Transverse colon (tissue), 4 donors: ENCODE measurements around the gene PPM1L.

ENCODE experiments used
- POLR2A ChIP-seq: fragments of 450-650 bp; IDR thresholded peaks from one replicate; pipeline ENCODE4 v1.6.1; 2016; ENCODE audit warnings: antibody characterized with exemption, mild to moderate bottlenecking, moderate library complexity
- POLR2AphosphoS5 ChIP-seq, 3 donors: sonication (generic); formaldehyde crosslinking; IDR thresholded peaks; one replicate each; pipeline ENCODE4 v1.6.1; 2016; ENCODE audit warnings: antibody characterized with exemption in 3 of 3
- TF ChIP-seq, protein P1 (sequence below), 5 experiments: fragments of 200-600 bp in 3 of 5; fragments of 450-650 bp in 2 of 5; sonication (generic) in 3 of 5; IDR thresholded peaks; 1 replicate in 2 of 5; 2 replicates in 3 of 5; pipeline ENCODE4 v1.5.1; 2016 to 2017; ENCODE audit warnings: antibody characterized with exemption in 5 of 5, inconsistent platforms in 3 of 5, mild to moderate bottlenecking in 2 of 5, moderate library complexity in 1 of 5

DNA sequence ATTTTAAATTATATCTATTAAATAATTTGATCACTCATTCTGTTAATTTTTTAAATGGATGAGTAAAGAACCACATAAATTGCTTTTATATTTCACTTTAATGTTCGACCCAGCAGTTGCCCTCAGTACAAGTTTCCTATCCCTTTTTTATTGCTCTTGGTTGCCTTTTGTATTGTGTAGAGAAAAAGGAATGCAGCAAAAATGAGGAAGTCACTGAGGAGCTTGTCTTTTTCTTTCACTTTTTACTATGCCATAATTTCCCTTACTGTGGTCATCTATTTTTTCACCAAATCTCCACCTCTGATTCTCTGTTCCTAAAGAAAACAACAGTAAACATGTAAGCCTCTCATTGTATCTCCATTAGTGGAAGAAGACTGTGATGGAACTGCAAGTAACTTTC, 226.5 kb downstream of the PPM1L start:
- TF ChIP-seq, protein P1, sequence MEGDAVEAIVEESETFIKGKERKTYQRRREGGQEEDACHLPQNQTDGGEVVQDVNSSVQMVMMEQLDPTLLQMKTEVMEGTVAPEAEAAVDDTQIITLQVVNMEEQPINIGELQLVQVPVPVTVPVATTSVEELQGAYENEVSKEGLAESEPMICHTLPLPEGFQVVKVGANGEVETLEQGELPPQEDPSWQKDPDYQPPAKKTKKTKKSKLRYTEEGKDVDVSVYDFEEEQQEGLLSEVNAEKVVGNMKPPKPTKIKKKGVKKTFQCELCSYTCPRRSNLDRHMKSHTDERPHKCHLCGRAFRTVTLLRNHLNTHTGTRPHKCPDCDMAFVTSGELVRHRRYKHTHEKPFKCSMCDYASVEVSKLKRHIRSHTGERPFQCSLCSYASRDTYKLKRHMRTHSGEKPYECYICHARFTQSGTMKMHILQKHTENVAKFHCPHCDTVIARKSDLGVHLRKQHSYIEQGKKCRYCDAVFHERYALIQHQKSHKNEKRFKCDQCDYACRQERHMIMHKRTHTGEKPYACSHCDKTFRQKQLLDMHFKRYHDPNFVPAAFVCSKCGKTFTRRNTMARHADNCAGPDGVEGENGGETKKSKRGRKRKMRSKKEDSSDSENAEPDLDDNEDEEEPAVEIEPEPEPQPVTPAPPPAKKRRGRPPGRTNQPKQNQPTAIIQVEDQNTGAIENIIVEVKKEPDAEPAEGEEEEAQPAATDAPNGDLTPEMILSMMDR (IDR thresholded peaks at IDR 0.05): no peak
- TF ChIP-seq POLR2A (no peak), POLR2AphosphoS5 (IDR thresholded peaks at IDR 0.05) (no peak)
